OCI-LY3 (cell line): ENCODE results near the gene C14orf132.

Experiments used
- H2AFZ ChIP-seq: fragments of 200-600, 300-600 bp; shearing (Covaris generic); 2 replicates; pipeline ENCODE4 v1.6.0; 2014; ENCODE audit warnings: antibody characterized with exemption, low read depth, low read length
- H3K27ac ChIP-seq: fragments of 200-600, 300-600 bp; sonication (generic); 2 replicates; pipeline ENCODE4 v1.5.1; 2014; ENCODE audit warnings: mild to moderate bottlenecking, low read length, moderate library complexity, mixed read lengths
- H3K27me3 ChIP-seq: fragments of 200-600, 300-600 bp; sonication (generic); 2 replicates; pipeline ENCODE4 v1.6.1; 2014; ENCODE audit warnings: low read depth, low read length, mixed read lengths
- H3K36me3 ChIP-seq: fragments of 200-600, 300-600 bp; sonication (generic); replicated peaks from 2 replicates; pipeline ENCODE3; 2014; ENCODE audit warnings: low read depth, low read length, mixed read lengths
- H3K4me1 ChIP-seq: fragments of 300-600, 200-600 bp; sonication (generic); 2 replicates; pipeline ENCODE4 v1.6.1; 2014; ENCODE audit warnings: low read length, mixed read lengths
- H3K4me2 ChIP-seq: fragments of 200-600, 300-600 bp; sonication (generic); 2 replicates; pipeline ENCODE4 v1.6.1; 2014; ENCODE audit warnings: low read length, mixed read lengths
- H3K4me3 ChIP-seq: fragments of 300-600, 200-600 bp; sonication (generic); 2 replicates; pipeline ENCODE4 v1.5.1; 2014; ENCODE audit warnings: antibody characterized with exemption, mild to moderate bottlenecking, low read length, moderate library complexity
- H3K79me2 ChIP-seq: fragments of 300-600, 200-600 bp; shearing (Covaris generic); 2 replicates; pipeline ENCODE4 v1.6.1; 2014; ENCODE audit warnings: mild to moderate bottlenecking, low read length, mixed read lengths
- H3K9ac ChIP-seq: fragments of 300-600, 200-600 bp; shearing (Covaris generic); 2 replicates; pipeline ENCODE4 v1.6.0; 2014; ENCODE audit warnings: mild to moderate bottlenecking, low read length, moderate library complexity
- H3K9me3 ChIP-seq: fragments of 200-600, 300-600 bp; shearing (Covaris generic); 2 replicates; pipeline ENCODE4 v1.6.1; 2014; ENCODE audit warnings: low read length, mixed read lengths; ENCODE audit not compliant: insufficient read depth
- H4K20me1 ChIP-seq: fragments of 200-600, 300-600 bp; sonication (generic); 2 replicates; pipeline ENCODE4 v1.6.1; 2016; ENCODE audit warnings: low read length, mixed read lengths; ENCODE audit not compliant: insufficient read depth
- EZH2phosphoT487 ChIP-seq: fragments of 200-600 bp; shearing (Covaris generic); IDR thresholded peaks from 2 replicates; pipeline ENCODE4 v1.6.1; 2018; ENCODE audit warnings: antibody characterized with exemption, mixed run types, low read depth
- TF ChIP-seq, protein P1 (sequence below): fragments of 200-600, 300-600 bp; sonication (generic); IDR thresholded peaks from 2 replicates; pipeline ENCODE4 v1.5.1; 2014; ENCODE audit warnings: antibody characterized with exemption, low read length, low read depth

Gene C14orf132

DNA sequence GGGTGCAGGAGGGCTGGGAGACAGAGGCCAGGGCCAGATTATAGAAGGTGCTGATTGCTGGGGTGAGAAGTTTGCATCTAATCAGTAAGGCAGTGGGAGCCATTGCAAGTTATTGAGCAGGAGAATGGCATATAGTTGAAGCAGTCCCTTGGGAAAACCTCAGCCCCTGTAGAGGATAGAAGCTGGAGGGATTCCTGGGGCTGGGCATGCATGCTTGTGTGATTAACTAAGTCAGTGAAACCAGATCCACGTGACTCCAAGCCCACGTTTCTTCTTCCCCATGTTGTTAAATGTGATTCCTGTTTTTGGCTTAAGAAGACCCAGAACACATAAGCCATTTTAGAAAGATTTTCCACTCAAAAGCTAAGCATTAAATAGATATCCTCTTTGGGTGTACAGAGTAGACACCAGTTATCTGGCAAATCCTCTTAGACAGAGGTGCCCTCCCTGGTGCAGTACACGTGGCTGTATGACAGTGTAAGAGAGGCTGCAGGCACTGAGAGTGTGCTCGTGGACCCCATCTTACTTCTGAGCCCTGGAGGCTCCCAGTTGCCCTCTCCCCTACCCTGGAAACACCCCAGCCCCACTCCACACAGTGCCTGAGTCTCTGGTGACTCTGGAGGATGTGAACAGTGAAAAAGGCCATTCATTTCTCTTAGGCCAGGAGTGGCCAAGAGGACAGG lies 3.2 kb downstream of the C14orf132 start:
- Histone ChIP-seq H3K27ac (no peak overlapping the region), H3K9me3 (no peaks in the 10 kb centered on the region), H4K20me1 (no peaks in the 10 kb centered on the region), H3K4me3 (no peak overlapping the region), H3K36me3 (no peaks in the 10 kb centered on the region), H3K4me2 (no peak overlapping the region), H3K79me2 (no peaks in the 10 kb centered on the region), H3K27me3 (peaks cover 4% of the 10 kb centered on the region), H3K4me1 (no peaks in the 10 kb centered on the region), H3K9ac (no peak overlapping the region), H2AFZ (no peak overlapping the region)
- TF ChIP-seq EZH2phosphoT487: no peak
- TF ChIP-seq, protein P1, sequence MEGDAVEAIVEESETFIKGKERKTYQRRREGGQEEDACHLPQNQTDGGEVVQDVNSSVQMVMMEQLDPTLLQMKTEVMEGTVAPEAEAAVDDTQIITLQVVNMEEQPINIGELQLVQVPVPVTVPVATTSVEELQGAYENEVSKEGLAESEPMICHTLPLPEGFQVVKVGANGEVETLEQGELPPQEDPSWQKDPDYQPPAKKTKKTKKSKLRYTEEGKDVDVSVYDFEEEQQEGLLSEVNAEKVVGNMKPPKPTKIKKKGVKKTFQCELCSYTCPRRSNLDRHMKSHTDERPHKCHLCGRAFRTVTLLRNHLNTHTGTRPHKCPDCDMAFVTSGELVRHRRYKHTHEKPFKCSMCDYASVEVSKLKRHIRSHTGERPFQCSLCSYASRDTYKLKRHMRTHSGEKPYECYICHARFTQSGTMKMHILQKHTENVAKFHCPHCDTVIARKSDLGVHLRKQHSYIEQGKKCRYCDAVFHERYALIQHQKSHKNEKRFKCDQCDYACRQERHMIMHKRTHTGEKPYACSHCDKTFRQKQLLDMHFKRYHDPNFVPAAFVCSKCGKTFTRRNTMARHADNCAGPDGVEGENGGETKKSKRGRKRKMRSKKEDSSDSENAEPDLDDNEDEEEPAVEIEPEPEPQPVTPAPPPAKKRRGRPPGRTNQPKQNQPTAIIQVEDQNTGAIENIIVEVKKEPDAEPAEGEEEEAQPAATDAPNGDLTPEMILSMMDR: no peak

DNA sequence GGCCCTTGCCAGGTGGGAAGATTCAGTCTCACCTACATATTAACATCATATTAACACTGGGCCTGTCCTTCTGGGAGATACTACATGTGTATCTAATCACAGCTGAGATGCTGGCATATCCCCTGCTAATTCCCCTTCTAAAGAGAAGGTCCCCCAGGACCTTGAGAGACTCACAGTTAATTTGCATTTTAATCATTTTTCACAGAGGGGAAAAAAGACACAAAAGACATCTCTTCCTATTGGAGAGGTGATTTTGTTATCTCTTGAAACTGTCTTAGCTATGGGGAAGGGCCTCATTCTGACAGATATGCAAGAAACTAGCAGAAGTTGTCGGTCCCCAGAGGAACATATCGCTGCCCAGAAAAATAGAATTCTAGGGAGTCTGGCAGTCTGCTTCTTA lies 7.5 kb downstream of the C14orf132 start:
- Histone ChIP-seq H3K9ac (no peak overlapping the region), H3K4me1 (no peaks in the 10 kb centered on the region), H2AFZ (no peak overlapping the region), H3K36me3 (no peaks in the 10 kb centered on the region), H3K9me3 (no peaks in the 10 kb centered on the region), H3K4me2 (no peak overlapping the region), H4K20me1 (no peaks in the 10 kb centered on the region), H3K4me3 (no peak overlapping the region), H3K27ac (no peak overlapping the region), H3K27me3 (peaks cover 4% of the 10 kb centered on the region), H3K79me2 (no peaks in the 10 kb centered on the region)
- TF ChIP-seq, protein P1: no peak
- TF ChIP-seq EZH2phosphoT487: no peak

DNA sequence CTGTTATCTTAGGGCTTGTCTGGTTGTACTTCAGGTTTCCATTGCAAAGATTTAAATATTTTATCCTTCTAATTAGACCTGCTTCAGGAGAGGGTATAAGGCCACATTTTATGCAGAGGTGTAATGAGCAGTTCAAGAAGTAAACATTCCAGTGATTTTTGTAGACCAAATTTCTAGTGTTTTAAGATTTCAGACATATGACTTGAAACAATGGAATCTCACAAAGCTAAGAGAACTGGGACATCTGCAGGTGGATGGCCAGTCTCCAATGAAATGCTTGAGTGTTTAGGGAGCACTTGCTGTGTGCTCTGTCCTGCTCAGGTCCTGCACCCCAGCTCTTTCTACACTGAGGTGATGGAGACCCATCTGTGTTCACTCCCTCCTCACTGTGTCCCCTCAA lies 7.9 kb downstream of the C14orf132 start:
- Histone ChIP-seq H3K4me3 (no peak overlapping the region), H4K20me1 (no peaks in the 10 kb centered on the region), H3K27me3 (peaks cover 4% of the 10 kb centered on the region), H3K27ac (no peak overlapping the region), H3K79me2 (no peaks in the 10 kb centered on the region), H3K36me3 (no peaks in the 10 kb centered on the region), H3K9me3 (no peaks in the 10 kb centered on the region), H3K4me1 (no peaks in the 10 kb centered on the region), H2AFZ (no peak overlapping the region), H3K4me2 (no peak overlapping the region), H3K9ac (no peak overlapping the region)
- TF ChIP-seq, protein P1: no peak
- TF ChIP-seq EZH2phosphoT487: no peak

DNA sequence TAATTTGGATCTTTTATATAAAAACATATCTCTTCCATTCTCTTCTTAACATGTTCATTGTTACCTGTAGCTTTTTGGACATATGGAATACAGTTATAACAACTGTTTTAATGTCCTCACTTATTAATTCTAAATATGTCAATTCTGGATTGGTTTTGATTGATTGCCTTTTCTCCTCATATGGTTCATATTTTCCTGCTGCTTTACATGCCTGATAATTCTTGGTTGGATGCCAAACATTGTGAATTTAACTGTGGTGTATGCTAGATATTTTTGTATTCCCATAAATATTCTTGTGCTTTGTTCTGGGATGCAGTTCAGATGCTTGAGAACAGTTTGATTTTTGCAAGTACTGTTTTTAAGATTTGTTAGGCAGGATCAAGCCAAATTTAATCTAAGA lies 10.8 kb downstream of the C14orf132 start:
- Histone ChIP-seq H3K79me2 (no peaks in the 10 kb centered on the region), H3K27ac (no peak overlapping the region), H3K36me3 (no peaks in the 10 kb centered on the region), H3K4me2 (no peak overlapping the region), H3K4me3 (no peak overlapping the region), H3K9me3 (no peaks in the 10 kb centered on the region), H2AFZ (no peak overlapping the region), H4K20me1 (no peaks in the 10 kb centered on the region), H3K4me1 (no peaks in the 10 kb centered on the region), H3K9ac (no peak overlapping the region), H3K27me3 (peaks cover 10% of the 10 kb centered on the region)
- TF ChIP-seq EZH2phosphoT487: no peak
- TF ChIP-seq, protein P1: no peak
